Measurements from ENCODE around the gene ENTPD2. TPM values are rescaled to one million over a fixed set of nuclear protein-coding genes. Genes with fewer than 3 reads are reported as not detected.

The ENTPD2 gene
- total RNA-seq, 1 experiment from 2014 or later = 32.5 TPM

DNA sequence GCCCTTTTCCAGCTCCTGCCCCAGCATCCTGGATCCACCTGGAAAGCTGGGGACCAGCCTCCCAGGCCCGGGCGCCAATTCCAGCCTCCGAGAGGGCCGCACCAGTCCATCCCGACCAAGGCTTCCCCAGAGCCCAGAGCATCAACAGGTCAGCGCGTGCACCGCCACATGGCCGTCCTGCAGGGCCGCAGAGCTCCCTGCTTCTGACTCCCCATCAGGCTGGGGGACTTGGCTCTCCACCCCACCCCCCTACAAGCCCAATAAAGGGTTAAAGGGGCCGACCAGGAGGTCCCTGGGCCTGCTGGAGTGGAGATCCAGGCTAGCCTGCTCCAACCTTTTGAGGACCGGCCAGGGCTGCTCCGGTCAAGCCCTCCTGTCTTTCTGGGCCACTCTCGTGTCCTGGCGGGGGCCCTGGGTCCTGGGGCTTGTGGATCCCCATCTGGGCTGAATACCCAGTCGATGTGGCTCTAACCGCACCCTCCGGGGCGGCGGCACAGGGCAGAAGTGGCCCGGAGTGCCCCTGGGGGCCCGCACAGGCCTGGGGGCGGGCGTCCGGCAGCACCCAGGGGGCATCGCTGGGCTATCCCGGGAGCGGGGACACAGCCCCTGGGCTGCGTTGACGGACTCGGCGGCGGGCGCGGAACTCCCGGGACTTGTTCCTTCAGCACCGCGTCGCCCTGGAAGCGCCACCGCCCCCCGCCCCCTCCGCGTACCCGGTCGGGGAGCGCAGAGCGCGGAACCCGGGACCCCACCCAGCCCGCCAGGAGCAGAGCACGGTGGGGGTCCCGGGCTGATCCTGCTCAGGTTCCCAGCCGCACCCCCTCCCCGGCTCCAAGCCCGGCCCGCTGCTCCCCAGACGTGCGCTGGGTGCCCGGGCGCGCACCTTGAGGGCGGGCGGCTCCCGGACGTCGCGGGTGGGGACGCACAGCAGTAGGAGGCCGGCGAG lies 590 bp downstream of the ENTPD2 start:
- Histone ChIP-seq H3K27me3 (ENCODE audit: insufficient read depth, low read length) (no peaks in the 10 kb centered on the region), H4K20me1 (ENCODE audit: insufficient read depth) (no peaks in the 10 kb centered on the region), H3K36me3 (ENCODE audit: control insufficient read depth in 1 of 2, insufficient read depth in 2 of 2, low read length in 2 of 2) (no peaks in the 10 kb centered on the region), H2AFZ (ENCODE audit: low read depth, low read length, poor library complexity, severe bottlenecking) (no peak overlapping the region), H3K9me2 (ENCODE audit: insufficient read depth) (no peaks in the 10 kb centered on the region), H3K4me3 (replicated peaks in 1 of 2; ENCODE audit: low read depth in 1 of 2, low read length in 2 of 2) (peak overlapping the region; percentile 57 to 68), H3K9ac (ENCODE audit: low read length) (peak overlapping the region; percentile 66), H3K79me2 (ENCODE audit: insufficient read depth, low read length) (no peaks in the 10 kb centered on the region), H3K9me3 (ENCODE audit: control insufficient read depth in 1 of 2, insufficient read depth in 1 of 2, low read depth in 1 of 2, low read length in 2 of 2) (no peaks in the 10 kb centered on the region), H3K4me1 (ENCODE audit: control insufficient read depth in 1 of 2, insufficient read depth in 2 of 2, low read length in 2 of 2) (peaks cover 21 to 35% of the 10 kb centered on the region in 2 experiments), H3K4me2 (ENCODE audit: low read length) (peak overlapping the region; percentile 95), H3K27ac (ENCODE audit: low read depth, low read length) (peak overlapping the region; percentile 85; the same call in 1 of the 2 replicates)
- ATAC-seq (peak; percentile 70), DNase-seq (ENCODE audit: low read depth, low spot score) (no peak)
- ChIA-PET RAD21 (ENCODE audit: low non-redundant PET in 1 of 2, low total read pairs in 2 of 2, uncharacterized antibody in 2 of 2, unreplicated experiment in 2 of 2) (no interaction called here), POLR2A (interaction anchor here (0.6 to 1.0 kb wide), 4 partner anchors 14 to 188 kb away, joined by 3 to 7 read pairs (median 4); partner anchors contain the start of gene TUBB4B), CTCF (interaction anchor here (1.0 to 4.3 kb wide), 7 partner anchors 11 to 183 kb away, joined by 4 to 22 read pairs (median 5); no protein-coding TSS in a partner anchor)
- TF ChIP-seq, protein P1, sequence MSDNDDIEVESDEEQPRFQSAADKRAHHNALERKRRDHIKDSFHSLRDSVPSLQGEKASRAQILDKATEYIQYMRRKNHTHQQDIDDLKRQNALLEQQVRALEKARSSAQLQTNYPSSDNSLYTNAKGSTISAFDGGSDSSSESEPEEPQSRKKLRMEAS (IDR thresholded peaks at IDR 0.05) = no peak
- TF ChIP-seq FOSL1 (IDR thresholded peaks at IDR 0.05; ENCODE audit: low read depth) = no peak
- TF ChIP-seq CBX3 (IDR thresholded peaks at IDR 0.05; ENCODE audit: low read depth) = no peak
- no peak for TF ChIP-seq POLR2A (IDR thresholded peaks at IDR 0.05; ENCODE audit: borderline replicate concordance, extremely low read depth, insufficient read depth, insufficient read length)
- TF ChIP-seq POLR2AphosphoS5 (IDR thresholded peaks at IDR 0.05; ENCODE audit: low read depth, low read length) = no peak
- TF ChIP-seq SP1 (IDR thresholded peaks at IDR 0.05; ENCODE audit: low read depth) = no peak
- TF ChIP-seq JUND (IDR thresholded peaks at IDR 0.05) = no peak
- TF ChIP-seq ZFX (IDR thresholded peaks at IDR 0.05) = no peak
- no peak for TF ChIP-seq TCF7L2 (IDR thresholded peaks at IDR 0.05; ENCODE audit: borderline replicate concordance, extremely low read depth, insufficient read depth, insufficient read length)
- TF ChIP-seq ZNF274 (IDR thresholded peaks at IDR 0.05; ENCODE audit: low read depth, low read length) = no peak
- TF ChIP-seq, protein P2, sequence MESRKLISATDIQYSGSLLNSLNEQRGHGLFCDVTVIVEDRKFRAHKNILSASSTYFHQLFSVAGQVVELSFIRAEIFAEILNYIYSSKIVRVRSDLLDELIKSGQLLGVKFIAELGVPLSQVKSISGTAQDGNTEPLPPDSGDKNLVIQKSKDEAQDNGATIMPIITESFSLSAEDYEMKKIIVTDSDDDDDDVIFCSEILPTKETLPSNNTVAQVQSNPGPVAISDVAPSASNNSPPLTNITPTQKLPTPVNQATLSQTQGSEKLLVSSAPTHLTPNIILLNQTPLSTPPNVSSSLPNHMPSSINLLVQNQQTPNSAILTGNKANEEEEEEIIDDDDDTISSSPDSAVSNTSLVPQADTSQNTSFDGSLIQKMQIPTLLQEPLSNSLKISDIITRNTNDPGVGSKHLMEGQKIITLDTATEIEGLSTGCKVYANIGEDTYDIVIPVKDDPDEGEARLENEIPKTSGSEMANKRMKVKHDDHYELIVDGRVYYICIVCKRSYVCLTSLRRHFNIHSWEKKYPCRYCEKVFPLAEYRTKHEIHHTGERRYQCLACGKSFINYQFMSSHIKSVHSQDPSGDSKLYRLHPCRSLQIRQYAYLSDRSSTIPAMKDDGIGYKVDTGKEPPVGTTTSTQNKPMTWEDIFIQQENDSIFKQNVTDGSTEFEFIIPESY (IDR thresholded peaks at IDR 0.05; ENCODE audit: extremely low read depth, insufficient replicate concordance, low read length) = no peak
- intact Hi-C loops (cut with micrococcal nuclease) = no loop called here
- no TSS peak for BruUV-seq (replicated peaks)

Measured in HCT116 (cell line).